Right lobe of liver (tissue), 6 donors: ENCODE results near the gene IL13RA2. TPM values are rescaled to one million over a fixed set of nuclear protein-coding genes. Genes with fewer than 3 reads are reported as not detected.

ENCODE experiments used
- ATAC-seq, 4 donors: fragments of 200-7000 bp; cut with Tn5 transposase; one replicate each; pipeline ENCODE4 v1.9.1; 2020; ENCODE audit warnings: mild to moderate bottlenecking in 4 of 4, moderate library complexity in 4 of 4
- DNase-seq, 3 donors: peaks; one replicate each; pipeline ENCODE4 v3.0.0-alpha.2; 2020
- H3K27ac ChIP-seq, 3 donors: fragments of 200-600 bp; one replicate each; pipeline ENCODE4 v1.8.0; 2022
- H3K27me3 ChIP-seq, 2 donors: fragments of 200-600 bp; one replicate each; pipeline ENCODE4 v1.8.0; 2022
- H3K36me3 ChIP-seq, 4 donors: fragments of 200-600 bp; sonication (generic) in 1 of 4; one replicate each; pipeline versions ENCODE4 v1.5.1 to v1.8.0; 2017 to 2022; ENCODE audit warnings: control low read depth in 1 of 4
- H3K4me1 ChIP-seq, 4 donors: fragments of 200-600 bp; sonication (generic) in 1 of 4; one replicate each; pipeline versions ENCODE4 v1.5.1 to v1.8.0; 2017 to 2022; ENCODE audit warnings: control low read depth in 1 of 4
- H3K4me3 ChIP-seq, 3 donors: fragments of 200-600 bp; one replicate each; pipeline ENCODE4 v1.8.0; 2022
- H3K9me3 ChIP-seq, 4 donors: fragments of 200-600 bp; sonication (generic) in 1 of 4; one replicate each; pipeline versions ENCODE4 v1.5.1 to v1.8.0; 2017 to 2022; ENCODE audit warnings: control low read depth in 1 of 4
- POLR2A ChIP-seq: fragments of 450-650 bp; IDR thresholded peaks from one replicate; pipeline ENCODE4 v1.6.1; 2017; ENCODE audit warnings: antibody characterized with exemption, mild to moderate bottlenecking
- WGBS: methylation state at CpG from one replicate; pipeline ENCODE4 v1.1.6; 2018; ENCODE audit warnings: low coverage, low lambda C conversion rate; ENCODE audit not compliant: insufficient coverage; ENCODE audit errors: missing lambda C conversion rate; 5-methylcytosine and 5-hydroxymethylcytosine counted together
- intact Hi-C, 2 donors: fragments of 100-400 bp; cut with DNase I; formaldehyde crosslinking; loops; one replicate each; pipeline versions ENCODE4 v1.11.2 to v1.14.1; 2022
- total RNA-seq, 6 experiments: library from RNA; depleted of rRNA in 2 of 6; stranded (reverse); fragments of >200 nt in 2 of 6; fragmentation: NEBNext Ultra II Directional in 3 of 6; extraction: Animal tissue kit (Norgen Biotek cat#: 25700) in 3 of 6; gene quantifications; one replicate each; pipeline versions ENCODE4 v1.1.0 to v1.2.4, GENCODE V29; 2016 to 2023
- TF ChIP-seq, protein P1 (sequence below), 4 donors: fragments of 200-600 bp in 3 of 4; fragments of 450-650 bp in 1 of 4; IDR thresholded peaks; one replicate each; pipeline versions ENCODE4 v1.5.1 to v1.8.0; 2016 to 2022; ENCODE audit warnings: antibody characterized with exemption in 4 of 4, mild to moderate bottlenecking in 2 of 4
- donor health status: DM: no; HTN: yes; CAD: no.
- donor health status: DM: no; HTN: no; CAD: no.
- donor health status: DM: no; HTN: no; CAD: no.
- donor health status: DM: no; HTN: yes; CAD: no.
- donor health status: DM: no; HTN: yes; CAD: no.

IL13RA2 gene
- total RNA-seq, 6 experiments from 2014 or later, result 0.57 to 6.8 (median 2.2) TPM

DNA sequence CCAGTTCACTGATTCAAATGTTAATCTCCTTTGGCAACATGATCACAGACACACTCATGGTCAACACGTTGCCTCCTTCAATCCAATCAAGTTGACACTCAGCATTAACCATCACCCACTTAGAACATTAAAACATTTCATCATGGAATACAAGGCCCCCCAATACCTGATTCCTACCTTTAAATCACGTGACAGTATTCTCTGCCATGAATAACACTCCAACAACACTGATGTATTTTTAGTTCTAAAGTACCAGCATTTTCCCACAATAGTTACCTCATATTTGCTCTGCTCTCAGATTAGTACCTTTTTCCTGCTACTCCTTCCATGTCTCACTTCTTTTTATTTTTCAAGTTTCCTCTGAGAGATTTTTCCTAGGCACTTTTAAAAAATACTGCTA, 19.6 kb downstream of the IL13RA2 start:
- Histone ChIP-seq H3K27ac (no peak overlapping the region), H3K9me3 (no peaks in the 10 kb centered on the region), H3K4me1 (no peaks in the 10 kb centered on the region), H3K27me3 (peaks cover 0 to 8% of the 10 kb centered on the region in 2 donors), H3K36me3 (no peaks in the 10 kb centered on the region), H3K4me3 (no peak overlapping the region)
- intact Hi-C loops, result no loop called here
- ATAC-seq (no peak), DNase-seq (no peak)
- no peak for TF ChIP-seq POLR2A
- TF ChIP-seq, protein P1, sequence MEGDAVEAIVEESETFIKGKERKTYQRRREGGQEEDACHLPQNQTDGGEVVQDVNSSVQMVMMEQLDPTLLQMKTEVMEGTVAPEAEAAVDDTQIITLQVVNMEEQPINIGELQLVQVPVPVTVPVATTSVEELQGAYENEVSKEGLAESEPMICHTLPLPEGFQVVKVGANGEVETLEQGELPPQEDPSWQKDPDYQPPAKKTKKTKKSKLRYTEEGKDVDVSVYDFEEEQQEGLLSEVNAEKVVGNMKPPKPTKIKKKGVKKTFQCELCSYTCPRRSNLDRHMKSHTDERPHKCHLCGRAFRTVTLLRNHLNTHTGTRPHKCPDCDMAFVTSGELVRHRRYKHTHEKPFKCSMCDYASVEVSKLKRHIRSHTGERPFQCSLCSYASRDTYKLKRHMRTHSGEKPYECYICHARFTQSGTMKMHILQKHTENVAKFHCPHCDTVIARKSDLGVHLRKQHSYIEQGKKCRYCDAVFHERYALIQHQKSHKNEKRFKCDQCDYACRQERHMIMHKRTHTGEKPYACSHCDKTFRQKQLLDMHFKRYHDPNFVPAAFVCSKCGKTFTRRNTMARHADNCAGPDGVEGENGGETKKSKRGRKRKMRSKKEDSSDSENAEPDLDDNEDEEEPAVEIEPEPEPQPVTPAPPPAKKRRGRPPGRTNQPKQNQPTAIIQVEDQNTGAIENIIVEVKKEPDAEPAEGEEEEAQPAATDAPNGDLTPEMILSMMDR (IDR thresholded peaks at IDR 0.05), result no peak
- WGBS, result 29% methylated on average over 2 of the region's 2 CpGs

DNA sequence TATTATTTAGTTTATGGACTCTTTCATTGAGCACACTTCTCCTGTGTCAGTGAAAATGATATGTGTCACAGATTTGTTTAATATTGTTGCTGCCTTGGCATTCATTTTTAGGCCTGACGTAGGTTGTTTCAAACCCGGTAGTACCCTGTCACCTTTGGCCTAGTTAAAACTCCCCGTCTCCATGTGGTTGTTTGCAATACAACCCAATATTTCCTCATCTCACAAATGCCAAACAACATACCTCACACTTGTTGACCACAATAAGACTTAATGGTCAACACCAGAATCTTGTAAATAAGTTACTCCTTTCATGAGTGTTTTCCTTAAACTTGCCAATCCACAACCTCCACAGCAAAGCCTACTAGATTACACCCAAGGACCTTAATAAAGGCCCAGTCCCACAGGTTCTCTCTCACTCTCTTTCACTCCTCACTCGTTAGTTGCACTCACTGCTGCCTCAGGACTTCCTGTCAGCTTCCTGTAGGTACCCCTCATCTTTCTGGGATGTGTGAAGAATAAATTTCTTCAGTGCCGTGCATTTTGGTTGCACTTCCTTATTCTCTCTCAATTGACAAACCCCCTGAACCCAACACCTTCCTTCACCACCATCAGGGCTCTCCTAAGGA, 31.3 kb downstream of the IL13RA2 start:
- H3K27me3 ChIP-seq, result no peaks in the 10 kb centered on the region

DNA sequence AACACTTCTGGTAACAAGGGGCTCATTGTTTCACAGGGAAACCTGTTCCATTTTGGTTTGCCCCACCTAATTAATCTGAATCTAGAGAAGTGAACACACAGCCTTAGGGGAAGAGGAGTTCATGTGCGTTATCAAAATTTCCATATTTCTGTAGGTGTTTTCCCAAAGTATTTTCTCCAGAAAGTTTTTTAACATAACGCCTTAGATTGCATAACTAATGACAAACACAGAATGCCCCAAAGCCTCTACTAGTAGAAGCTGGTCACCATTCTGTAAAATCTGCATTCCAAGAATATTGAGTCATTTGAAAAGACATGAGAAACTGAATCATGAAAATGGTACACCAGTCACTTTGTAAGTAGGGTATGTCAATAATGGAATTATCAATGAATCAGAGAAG, 41.1 kb downstream of the IL13RA2 start:
- WGBS, result 54% methylated on average over 2 of the region's 2 CpGs
- Histone ChIP-seq H3K4me3 (no peak overlapping the region), H3K9me3 (no peaks in the 10 kb centered on the region), H3K36me3 (no peaks in the 10 kb centered on the region), H3K27me3 (peaks cover 0 to 4% of the 10 kb centered on the region in 2 donors), H3K27ac (no peak overlapping the region), H3K4me1 (no peaks in the 10 kb centered on the region)
- DNase-seq, result no peak
- no peak for ATAC-seq
- TF ChIP-seq POLR2A, result no peak
- TF ChIP-seq, protein P1 (IDR thresholded peaks at IDR 0.05), result no peak
- intact Hi-C loops, result no loop called here

More for the DNA sequence above, 31.3 kb downstream of the IL13RA2 start:
- Histone ChIP-seq H3K27ac (no peak overlapping the region), H3K4me1 (no peaks in the 10 kb centered on the region), H3K4me3 (no peak overlapping the region), H3K36me3 (no peaks in the 10 kb centered on the region), H3K9me3 (no peaks in the 10 kb centered on the region)
- no peak for ATAC-seq
- TF ChIP-seq, protein P1 (IDR thresholded peaks at IDR 0.05), result no peak
- no peak for TF ChIP-seq POLR2A
- DNase-seq, result no peak
- WGBS, result 49% methylated on average over 5 of the region's 5 CpGs
- intact Hi-C loops, result no loop called here

DNA sequence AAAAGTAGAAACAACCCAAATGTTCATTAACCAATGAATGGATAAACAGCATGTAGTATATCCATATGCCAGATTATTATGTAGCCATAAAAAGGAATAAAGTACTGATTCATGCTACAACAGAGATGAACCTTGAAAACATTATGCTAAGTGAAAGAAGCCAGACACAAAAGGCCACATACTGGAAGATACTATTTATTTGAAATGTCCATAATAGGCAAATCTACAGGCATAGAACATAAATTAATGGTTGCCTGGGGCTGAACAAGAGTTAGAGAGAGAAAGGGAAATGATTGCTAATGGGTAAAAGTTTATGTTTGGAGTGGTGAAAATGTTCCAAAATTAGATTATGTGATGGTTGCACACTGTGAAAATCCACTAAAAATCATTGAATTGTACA, 44.4 kb downstream of the IL13RA2 start:
- no peak overlapping the region for H3K27ac ChIP-seq
- intact Hi-C loops, result no loop called here
- no peaks in the 10 kb centered on the region for H3K36me3 ChIP-seq
- H3K4me3 ChIP-seq, result no peak overlapping the region
- DNase-seq, result no peak
- no peak for ATAC-seq
- TF ChIP-seq, protein P1 (IDR thresholded peaks at IDR 0.05), result no peak
- H3K9me3 ChIP-seq, result no peaks in the 10 kb centered on the region
- peaks cover 0 to 12% of the 10 kb centered on the region in 2 donors for H3K27me3 ChIP-seq
- no peaks in the 10 kb centered on the region for H3K4me1 ChIP-seq

DNA sequence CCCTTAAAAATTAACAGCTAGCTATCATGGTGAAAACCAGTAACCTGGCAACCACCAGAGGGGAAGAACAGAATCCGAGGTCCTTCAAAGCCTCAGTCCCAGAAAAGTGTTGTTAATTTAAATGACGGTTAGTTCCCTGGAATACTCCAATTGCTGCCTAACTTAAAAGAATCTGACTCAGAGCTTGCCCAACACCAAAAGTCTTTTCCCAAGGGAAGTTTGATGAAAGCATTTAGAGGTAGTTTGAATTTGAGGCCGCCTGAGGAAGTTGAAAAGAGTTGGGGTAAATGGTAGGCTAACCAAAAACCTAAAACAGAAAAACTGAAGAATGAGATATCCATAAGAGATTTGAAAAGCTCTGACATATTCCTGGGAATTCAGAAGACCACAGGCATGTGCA, 46.6 kb downstream of the IL13RA2 start:
- TF ChIP-seq, protein P1 (IDR thresholded peaks at IDR 0.05), result no peak
- TF ChIP-seq POLR2A, result no peak
- no peaks in the 10 kb centered on the region for H3K36me3 ChIP-seq
- ATAC-seq, result no peak
- 34% methylated on average over 3 of the region's 3 CpGs for WGBS
- DNase-seq, result no peak
- no peak overlapping the region for H3K27ac ChIP-seq
- H3K9me3 ChIP-seq, result no peaks in the 10 kb centered on the region
- H3K4me1 ChIP-seq, result no peaks in the 10 kb centered on the region
- no peak overlapping the region for H3K4me3 ChIP-seq
- intact Hi-C loops, result no loop called here
- peaks cover 0 to 12% of the 10 kb centered on the region in 2 donors for H3K27me3 ChIP-seq
